SU-DHL-6 (cell line): ENCODE measurements around the gene PTGER2.

ENCODE experiments used
- H2AFZ ChIP-seq: fragments of 200-600 bp; sonication (generic); 2 replicates; pipeline ENCODE4 v1.6.1; 2014; ENCODE audit warnings: low read depth, mild to moderate bottlenecking, moderate library complexity, mixed read lengths, antibody characterized with exemption, low read length; ENCODE audit not compliant: severe bottlenecking
- H3F3A ChIP-seq: fragments of 200-600 bp; shearing (Covaris generic); 2 replicates; pipeline ENCODE4 v1.6.0; 2016; ENCODE audit warnings: antibody characterized with exemption, mild to moderate bottlenecking; ENCODE audit not compliant: insufficient read depth
- H3K27ac ChIP-seq: fragments of 200-600 bp; sonication (generic); 2 replicates; pipeline ENCODE4 v1.5.1; 2016; ENCODE audit warnings: low read depth, mild to moderate bottlenecking, low read length, moderate library complexity, mixed read lengths
- H3K27me3 ChIP-seq: fragments of 200-600 bp; sonication (generic), shearing (Covaris generic); 2 replicates; pipeline ENCODE4 v1.6.0; 2014; ENCODE audit warnings: mild to moderate bottlenecking, low read length
- H3K36me3 ChIP-seq: fragments of 200-600 bp; sonication (generic); 2 replicates; pipeline ENCODE4 v1.6.1; 2014; ENCODE audit warnings: mild to moderate bottlenecking, low read length, mixed read lengths
- H3K4me2 ChIP-seq: fragments of 300-600, 200-600 bp; shearing (Covaris generic), sonication (generic); 2 replicates; pipeline ENCODE4 v1.6.0; 2014; ENCODE audit warnings: low read length, low read depth, mild to moderate bottlenecking; ENCODE audit not compliant: poor library complexity, severe bottlenecking
- H3K4me3 ChIP-seq: fragments of 200-600 bp; sonication (generic); 2 replicates; pipeline ENCODE4 v1.5.1; 2014; ENCODE audit warnings: antibody characterized with exemption, low read length, mild to moderate bottlenecking, mixed read lengths; ENCODE audit not compliant: insufficient read depth, poor library complexity, severe bottlenecking
- H3K79me2 ChIP-seq: fragments of 200-600 bp; sonication (generic); 2 replicates; pipeline ENCODE4 v1.6.1; 2014; ENCODE audit warnings: mild to moderate bottlenecking, low read length, moderate library complexity; ENCODE audit not compliant: insufficient read depth
- H3K9ac ChIP-seq: fragments of 200-600 bp; sonication (generic); 2 replicates; pipeline ENCODE4 v1.7.0; 2014; ENCODE audit warnings: mild to moderate bottlenecking, low read length
- H3K9me2 ChIP-seq: fragments of 200-600 bp; sonication (generic); replicated peaks from 2 replicates; pipeline ENCODE4 v1.6.1; 2014; ENCODE audit warnings: low read length; ENCODE audit not compliant: insufficient read depth
- H3K9me3 ChIP-seq: fragments of 200-600 bp; sonication (generic); 2 replicates; pipeline ENCODE4 v1.6.1; 2014; ENCODE audit warnings: low read length, mixed read lengths; ENCODE audit not compliant: insufficient read depth
- H4K20me1 ChIP-seq: fragments of 200-600 bp; sonication (generic); 2 replicates; pipeline ENCODE4 v1.6.1; 2014; ENCODE audit warnings: low read depth, mild to moderate bottlenecking, antibody characterized with exemption, low read length, moderate library complexity, mixed read lengths
- CTCF ChIP-seq: fragments of 200-600 bp; sonication (generic); IDR thresholded peaks from one replicate; pipeline ENCODE4 v1.5.1; 2017; ENCODE audit warnings: antibody characterized with exemption, mild to moderate bottlenecking, low read length, moderate library complexity; ENCODE audit not compliant: insufficient read depth, poor library complexity, severe bottlenecking
- EZH2phosphoT487 ChIP-seq: fragments of 200-600 bp; sonication (generic), shearing (Covaris generic); conservative IDR thresholded peaks from 2 replicates; pipeline ENCODE4 v1.6.1; 2018; ENCODE audit warnings: mild to moderate bottlenecking, antibody characterized with exemption, low read length, moderate library complexity, mixed read lengths

Gene PTGER2

GRCh38 chr14:52307905-52308304 is 6.2 kb upstream of the PTGER2 start:
- Histone ChIP-seq H3K36me3 (no peaks in the 10 kb centered on the region), H3F3A (no peaks in the 10 kb centered on the region), H3K4me2 (no peak overlapping the region), H3K9ac (no peak overlapping the region), H3K9me3 (no peaks in the 10 kb centered on the region), H3K79me2 (no peaks in the 10 kb centered on the region), H3K9me2 (no peaks in the 10 kb centered on the region), H2AFZ (no peak overlapping the region), H3K4me3 (no peak overlapping the region), H3K27ac (no peak overlapping the region), H3K27me3 (no peaks in the 10 kb centered on the region), H4K20me1 (no peaks in the 10 kb centered on the region)
- no peak for TF ChIP-seq CTCF
- TF ChIP-seq EZH2phosphoT487: no peak

- H3F3A ChIP-seq: no peaks in the 10 kb centered on the region
- H3K27ac ChIP-seq: no peak overlapping the region
- H3K4me3 ChIP-seq: no peak overlapping the region
- no peak overlapping the region for H2AFZ ChIP-seq
- H3K27me3 ChIP-seq: no peaks in the 10 kb centered on the region
- no peaks in the 10 kb centered on the region for H3K79me2 ChIP-seq
- H3K9me3 ChIP-seq: no peaks in the 10 kb centered on the region
- H3K9me2 ChIP-seq: no peaks in the 10 kb centered on the region
- TF ChIP-seq CTCF (no peak), EZH2phosphoT487 (no peak)
- no peak overlapping the region for H3K9ac ChIP-seq
- H3K36me3 ChIP-seq: no peaks in the 10 kb centered on the region
- no peaks in the 10 kb centered on the region for H4K20me1 ChIP-seq
- no peak overlapping the region for H3K4me2 ChIP-seq
These were observed 3.6 kb upstream of the PTGER2 start for GRCh38 chr14:52310541-52310940.

- no peak overlapping the region for H3K4me2 ChIP-seq
- H3K9me3 ChIP-seq: no peaks in the 10 kb centered on the region
- H3K27ac ChIP-seq: no peak overlapping the region
- H3K27me3 ChIP-seq: no peaks in the 10 kb centered on the region
- H3K79me2 ChIP-seq: no peaks in the 10 kb centered on the region
- no peak overlapping the region for H2AFZ ChIP-seq
- TF ChIP-seq EZH2phosphoT487 (no peak), CTCF (no peak)
- no peaks in the 10 kb centered on the region for H3K9me2 ChIP-seq
- no peak overlapping the region for H3K4me3 ChIP-seq
- no peaks in the 10 kb centered on the region for H4K20me1 ChIP-seq
- no peaks in the 10 kb centered on the region for H3K36me3 ChIP-seq
- no peak overlapping the region for H3K9ac ChIP-seq
- no peaks in the 10 kb centered on the region for H3F3A ChIP-seq
These were observed 1.2 kb upstream of the PTGER2 start for GRCh38 chr14:52312931-52313355.
